ENCODE data around the gene DNMBP. TPM values are rescaled to one million over a fixed set of nuclear protein-coding genes. Genes with fewer than 3 reads are reported as not detected.

DNMBP gene
- total RNA-seq, 4 donors from 2014 or later: 21.6 to 28.8 (median 24.6) TPM

GRCh38 chr10:100008708-100009282 lies 952 bp downstream of the DNMBP start:
- peak overlapping the region; percentile 57 to 91 (median 80) for H3K4me3 ChIP-seq
- no peak for DNase-seq (ENCODE audit: low spot score in 2 of 2)
- no peaks in the 10 kb centered on the region for H3K36me3 ChIP-seq
- 15 to 17% methylated on average over 9 of the region's 9 CpGs for WGBS, 2 donors
- H3K4me1 ChIP-seq: peaks cover 0 to 54% (median 22%) of the 10 kb centered on the region in 4 donors
- peak overlapping the region; percentile 61 to 90 (median 81) for H3K27ac ChIP-seq
- H3K27me3 ChIP-seq: no peaks in the 10 kb centered on the region
- TF ChIP-seq POLR2A (IDR thresholded peaks at IDR 0.05) (no peak), EP300 (IDR thresholded peaks at IDR 0.05) (no peak)
- H3K9me3 ChIP-seq: no peaks in the 10 kb centered on the region

- 26 to 30% methylated on average over 6 of the region's 6 CpGs for WGBS, 2 donors
- H3K4me1 ChIP-seq: peaks cover 0 to 55% (median 22%) of the 10 kb centered on the region in 4 donors
- no peaks in the 10 kb centered on the region for H3K9me3 ChIP-seq
- H3K36me3 ChIP-seq: no peaks in the 10 kb centered on the region
- peak overlapping the region; percentile 57 to 91 (median 80) for H3K4me3 ChIP-seq
- H3K27ac ChIP-seq: peak overlapping the region in 2 of 4 donors; percentile 85 to 90
- H3K27me3 ChIP-seq: no peaks in the 10 kb centered on the region
- no peak for DNase-seq (ENCODE audit: low spot score in 2 of 2)
- TF ChIP-seq EP300 (IDR thresholded peaks at IDR 0.05) (no peak), POLR2A (IDR thresholded peaks at IDR 0.05) (no peak), CTCF (IDR thresholded peaks at IDR 0.05) (no peak)
Measured at GRCh38 chr10:100008142-100008522, 1.6 kb downstream of the DNMBP start.

- Histone ChIP-seq H3K27me3 (no peaks in the 10 kb centered on the region), H3K27ac (peak overlapping the region in 3 of 4 donors; percentile 25 to 90 (median 82)), H3K4me1 (peaks cover 0 to 59% (median 22%) of the 10 kb centered on the region in 4 donors), H3K9me3 (no peaks in the 10 kb centered on the region), H3K36me3 (no peaks in the 10 kb centered on the region), H3K4me3 (peak overlapping the region in 2 of 4 donors; percentile 57 to 91)
- TF ChIP-seq CTCF (IDR thresholded peaks at IDR 0.05) (no peak), POLR2A (IDR thresholded peaks at IDR 0.05) (no peak), EP300 (IDR thresholded peaks at IDR 0.05) (no peak)
- WGBS, 2 donors: 47 to 50% methylated on average over 10 of the region's 10 CpGs
- no peak for DNase-seq (ENCODE audit: low spot score in 2 of 2)
Measured at GRCh38 chr10:100007231-100008141, 2.3 kb downstream of the DNMBP start.

GRCh38 chr10:100006243-100006886 lies 3.4 kb downstream of the DNMBP start:
- Histone ChIP-seq H3K36me3 (no peaks in the 10 kb centered on the region), H3K4me3 (no peak overlapping the region), H3K4me1 (peaks cover 0 to 68% (median 22%) of the 10 kb centered on the region in 4 donors), H3K27me3 (no peaks in the 10 kb centered on the region), H3K9me3 (no peaks in the 10 kb centered on the region), H3K27ac (peak overlapping the region in 2 of 4 donors; percentile 68 to 82)
- TF ChIP-seq EP300 (IDR thresholded peaks at IDR 0.05) (peak in 1 of 2 donors; percentile 3), POLR2A (IDR thresholded peaks at IDR 0.05) (no peak)
- no peak for DNase-seq (ENCODE audit: low spot score in 2 of 2)
- WGBS, 2 donors: 23 to 27% methylated on average over 4 of the region's 4 CpGs

GRCh38 chr10:100004805-100005510 lies 4.8 kb downstream of the DNMBP start:
- Histone ChIP-seq H3K9me3 (no peaks in the 10 kb centered on the region), H3K36me3 (no peaks in the 10 kb centered on the region), H3K4me1 (peaks cover 0 to 66% (median 23%) of the 10 kb centered on the region in 4 donors), H3K4me3 (no peak overlapping the region), H3K27me3 (no peaks in the 10 kb centered on the region), H3K27ac (peak overlapping the region in 2 of 4 donors; percentile 68 to 82)
- DNase-seq (ENCODE audit: low spot score in 2 of 2): no peak
- 83 to 84% methylated on average over 3 of the region's 3 CpGs for WGBS, 2 donors
- TF ChIP-seq POLR2A (IDR thresholded peaks at IDR 0.05) (no peak), CTCF (IDR thresholded peaks at IDR 0.05) (no peak), EP300 (IDR thresholded peaks at IDR 0.05) (no peak)

Measured in tibial nerve (tissue), 4 donors.